ENCODE data around the gene PDLIM4.

The PDLIM4 gene

GRCh38 chr5:132267931-132268768 lies 10.7 kb downstream of the PDLIM4 start:
- Histone ChIP-seq H3K4me1 (ENCODE audit: low read depth, poor library complexity, severe bottlenecking) (no peaks in the 10 kb centered on the region), H2AFZ (ENCODE audit: low read depth) (no peak overlapping the region), H3K36me3 (ENCODE audit: insufficient read depth) (no peaks in the 10 kb centered on the region), H3K4me3 (IDR thresholded peaks at IDR 0.05; ENCODE audit: insufficient read depth, low read depth, low read length) (no peak overlapping the region), H4K20me1 (ENCODE audit: insufficient read depth) (no peaks in the 10 kb centered on the region), H3K27me3 (ENCODE audit: insufficient read depth, low read depth) (no peaks in the 10 kb centered on the region), H3K9ac (no peak overlapping the region), H3K27ac (no peak overlapping the region), H3K4me2 (no peak overlapping the region), H3K79me2 (ENCODE audit: insufficient read depth, low read depth) (no peaks in the 10 kb centered on the region)
- TF ChIP-seq, protein P1, sequence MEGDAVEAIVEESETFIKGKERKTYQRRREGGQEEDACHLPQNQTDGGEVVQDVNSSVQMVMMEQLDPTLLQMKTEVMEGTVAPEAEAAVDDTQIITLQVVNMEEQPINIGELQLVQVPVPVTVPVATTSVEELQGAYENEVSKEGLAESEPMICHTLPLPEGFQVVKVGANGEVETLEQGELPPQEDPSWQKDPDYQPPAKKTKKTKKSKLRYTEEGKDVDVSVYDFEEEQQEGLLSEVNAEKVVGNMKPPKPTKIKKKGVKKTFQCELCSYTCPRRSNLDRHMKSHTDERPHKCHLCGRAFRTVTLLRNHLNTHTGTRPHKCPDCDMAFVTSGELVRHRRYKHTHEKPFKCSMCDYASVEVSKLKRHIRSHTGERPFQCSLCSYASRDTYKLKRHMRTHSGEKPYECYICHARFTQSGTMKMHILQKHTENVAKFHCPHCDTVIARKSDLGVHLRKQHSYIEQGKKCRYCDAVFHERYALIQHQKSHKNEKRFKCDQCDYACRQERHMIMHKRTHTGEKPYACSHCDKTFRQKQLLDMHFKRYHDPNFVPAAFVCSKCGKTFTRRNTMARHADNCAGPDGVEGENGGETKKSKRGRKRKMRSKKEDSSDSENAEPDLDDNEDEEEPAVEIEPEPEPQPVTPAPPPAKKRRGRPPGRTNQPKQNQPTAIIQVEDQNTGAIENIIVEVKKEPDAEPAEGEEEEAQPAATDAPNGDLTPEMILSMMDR (conservative IDR thresholded peaks at IDR 0.05; ENCODE audit: low read depth, low read length): no peak

- Histone ChIP-seq H2AFZ (ENCODE audit: low read depth) (no peak overlapping the region), H3K4me1 (ENCODE audit: low read depth, poor library complexity, severe bottlenecking) (no peaks in the 10 kb centered on the region), H3K27ac (no peak overlapping the region), H3K4me2 (no peak overlapping the region), H4K20me1 (ENCODE audit: insufficient read depth) (no peaks in the 10 kb centered on the region), H3K36me3 (ENCODE audit: insufficient read depth) (no peaks in the 10 kb centered on the region), H3K9ac (no peak overlapping the region), H3K4me3 (IDR thresholded peaks at IDR 0.05; ENCODE audit: insufficient read depth, low read depth, low read length) (no peak overlapping the region), H3K79me2 (ENCODE audit: insufficient read depth, low read depth) (no peaks in the 10 kb centered on the region), H3K27me3 (ENCODE audit: insufficient read depth, low read depth) (no peaks in the 10 kb centered on the region)
- TF ChIP-seq, protein P1 (conservative IDR thresholded peaks at IDR 0.05; ENCODE audit: low read depth, low read length): no peak
Measured at GRCh38 chr5:132268769-132269551, 11.5 kb downstream of the PDLIM4 start.

DNA sequence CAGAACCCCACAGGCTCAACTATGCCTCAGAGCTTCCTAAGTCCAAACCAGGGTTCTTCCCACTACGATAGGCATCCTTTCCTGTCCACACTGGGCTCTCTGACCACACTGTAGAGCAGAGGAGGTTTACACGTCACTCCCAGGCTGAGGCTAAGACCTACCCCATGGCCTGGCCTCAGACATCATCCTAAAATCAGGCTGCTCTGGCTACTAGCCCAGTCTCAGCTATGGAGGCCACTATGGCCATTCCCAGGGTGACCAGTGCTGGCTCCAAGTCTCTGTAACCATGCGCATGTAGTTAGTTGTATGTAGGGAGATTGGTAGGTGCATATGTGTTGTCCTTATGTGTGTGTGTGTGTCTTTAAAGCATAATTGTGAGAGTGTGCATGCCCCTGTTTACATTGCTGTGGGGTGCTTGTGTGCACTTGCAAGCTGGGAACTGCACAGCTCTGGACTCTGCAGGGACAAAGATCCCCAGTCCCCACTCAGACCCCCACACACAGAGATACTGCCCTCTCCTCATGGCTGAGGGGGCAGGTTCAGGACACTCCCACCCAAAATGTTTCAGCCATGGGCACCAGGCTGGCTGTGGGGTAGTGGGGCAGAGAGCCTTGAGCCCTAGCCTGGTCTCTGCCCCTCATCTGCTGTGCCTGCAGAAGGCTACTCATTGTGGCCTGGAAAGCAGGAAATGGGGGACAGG lies 12.3 kb downstream of the PDLIM4 start:
- H3K4me1 ChIP-seq (ENCODE audit: low read depth, poor library complexity, severe bottlenecking): no peaks in the 10 kb centered on the region
- H3K27me3 ChIP-seq (ENCODE audit: insufficient read depth, low read depth): no peaks in the 10 kb centered on the region
- H3K36me3 ChIP-seq (ENCODE audit: insufficient read depth): no peaks in the 10 kb centered on the region
- TF ChIP-seq, protein P1 (conservative IDR thresholded peaks at IDR 0.05; ENCODE audit: low read depth, low read length): no peak
- no peak overlapping the region for H3K9ac ChIP-seq
- no peak overlapping the region for H2AFZ ChIP-seq (ENCODE audit: low read depth)
- no peak overlapping the region for H3K27ac ChIP-seq
- H3K4me3 ChIP-seq (IDR thresholded peaks at IDR 0.05; ENCODE audit: insufficient read depth, low read depth, low read length): no peak overlapping the region
- no peaks in the 10 kb centered on the region for H3K79me2 ChIP-seq (ENCODE audit: insufficient read depth, low read depth)
- no peak overlapping the region for H3K4me2 ChIP-seq
- H4K20me1 ChIP-seq (ENCODE audit: insufficient read depth): no peaks in the 10 kb centered on the region

- Histone ChIP-seq H3K4me1 (ENCODE audit: low read depth, poor library complexity, severe bottlenecking) (no peaks in the 10 kb centered on the region), H3K27me3 (ENCODE audit: insufficient read depth, low read depth) (no peaks in the 10 kb centered on the region), H2AFZ (ENCODE audit: low read depth) (no peak overlapping the region), H3K79me2 (ENCODE audit: insufficient read depth, low read depth) (no peaks in the 10 kb centered on the region), H3K9ac (no peak overlapping the region), H3K4me2 (no peak overlapping the region), H3K4me3 (IDR thresholded peaks at IDR 0.05; ENCODE audit: insufficient read depth, low read depth, low read length) (no peak overlapping the region), H3K27ac (no peak overlapping the region), H4K20me1 (ENCODE audit: insufficient read depth) (no peaks in the 10 kb centered on the region), H3K36me3 (ENCODE audit: insufficient read depth) (no peaks in the 10 kb centered on the region)
- TF ChIP-seq, protein P1 (conservative IDR thresholded peaks at IDR 0.05; ENCODE audit: low read depth, low read length): no peak
Measured at GRCh38 chr5:132270335-132270665, 12.8 kb downstream of the PDLIM4 start.
